ENCODE results near the gene FGF7.
"Not testable (repeated sequence)": the region's sequence is repeated elsewhere in the genome, so short reads cannot be mapped to it uniquely, and the experiment has no call there.

FGF7 gene

DNA sequence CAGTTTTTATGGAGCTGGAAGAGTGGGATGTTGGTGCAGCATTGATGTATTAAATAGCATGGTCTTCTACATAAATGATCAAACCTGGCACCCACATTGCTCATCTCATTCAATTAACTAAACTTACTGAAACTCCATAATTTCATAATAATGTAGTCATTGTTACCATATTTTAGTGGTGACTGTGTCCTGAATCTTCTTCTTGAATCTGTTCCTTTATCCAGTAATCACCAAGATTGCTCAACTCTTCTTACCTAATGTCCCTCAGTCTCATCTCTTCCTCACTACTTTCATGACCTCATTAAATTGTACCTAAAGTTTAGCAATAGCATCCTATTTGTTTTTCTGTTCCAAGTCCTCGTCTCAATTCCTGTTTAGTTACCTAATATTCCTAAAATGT is 69.8 kb downstream of the FGF7 start:
- no peak for DNase-seq (ENCODE audit: extremely low read depth in 1 of 2, low read depth in 1 of 2)

DNA sequence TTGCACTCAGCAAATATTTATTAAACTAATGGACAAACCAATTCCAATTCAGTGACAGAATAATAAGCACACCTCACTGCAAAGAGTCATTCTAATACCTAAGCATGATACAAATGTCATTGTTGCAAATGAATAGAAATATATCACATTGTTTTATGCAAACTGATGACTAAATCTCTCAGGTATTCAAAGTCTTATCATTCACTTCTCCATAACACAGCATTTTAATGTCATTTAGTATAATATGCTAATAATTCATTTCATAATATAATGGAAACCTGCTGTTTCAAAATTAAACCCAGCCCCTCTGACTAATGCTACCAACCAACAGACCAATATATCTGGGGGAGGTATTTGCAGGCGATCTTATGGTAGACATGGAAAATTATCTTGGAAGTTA is 71.8 kb downstream of the FGF7 start:
- no peak for DNase-seq (ENCODE audit: extremely low read depth in 1 of 2, low read depth in 1 of 2)

DNA sequence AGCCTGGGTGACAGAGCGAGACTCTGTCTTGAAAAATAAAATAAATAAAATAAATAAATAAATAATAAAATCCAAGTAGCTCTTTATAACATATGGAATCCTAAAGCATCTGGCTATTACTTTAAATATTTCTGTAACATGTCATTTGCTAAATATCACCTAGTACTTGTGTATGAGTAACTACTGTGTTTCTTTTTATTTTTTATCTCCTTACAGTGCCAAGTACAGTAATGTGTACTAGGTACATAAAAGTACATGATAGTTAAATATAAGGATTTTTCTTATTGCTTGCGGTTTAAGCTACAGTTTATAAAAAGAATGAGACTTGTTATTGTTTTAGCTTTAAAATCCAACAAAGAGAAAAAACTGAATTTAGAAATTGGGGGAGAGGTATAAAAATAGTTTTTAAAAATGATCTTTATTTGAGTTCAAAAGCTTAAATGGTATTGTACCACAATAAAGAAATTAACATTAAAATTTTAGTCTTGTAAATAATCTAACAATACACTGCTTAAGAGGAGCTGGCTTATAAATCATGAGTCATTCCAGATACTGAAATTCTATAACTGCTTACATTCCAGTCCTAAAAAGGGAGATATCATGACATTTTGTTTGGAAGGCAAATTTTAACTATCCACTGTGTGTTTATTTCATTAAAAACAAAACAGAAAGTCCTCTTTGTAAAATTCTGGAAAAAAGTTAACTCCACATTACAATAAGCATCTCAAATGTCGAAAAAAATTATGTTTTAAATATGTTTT is 73.1 kb downstream of the FGF7 start:
- no peak for DNase-seq (ENCODE audit: extremely low read depth in 1 of 2, low read depth in 1 of 2)

DNA sequence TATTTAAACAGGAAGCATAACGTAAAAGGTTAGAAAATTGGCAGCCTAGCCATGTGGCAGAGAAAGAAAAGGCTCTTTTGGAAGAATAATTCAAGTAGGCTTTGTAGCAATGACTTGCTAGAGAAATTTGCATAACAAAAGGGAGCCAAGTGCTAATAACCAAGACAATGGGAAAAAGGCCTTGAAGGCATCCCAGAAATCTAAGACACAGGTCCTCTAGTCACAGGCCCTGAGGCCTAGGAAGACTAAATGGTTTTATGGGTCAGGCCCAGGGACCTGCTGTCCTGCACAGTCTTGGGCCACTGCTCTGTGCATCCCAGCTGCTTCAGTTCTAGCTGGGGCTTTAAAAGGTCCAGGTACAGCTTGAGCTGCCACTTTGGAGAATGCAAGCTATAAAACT is 78.5 kb downstream of the FGF7 start:
- no peak for DNase-seq (ENCODE audit: extremely low read depth in 1 of 2, low read depth in 1 of 2)

DNA sequence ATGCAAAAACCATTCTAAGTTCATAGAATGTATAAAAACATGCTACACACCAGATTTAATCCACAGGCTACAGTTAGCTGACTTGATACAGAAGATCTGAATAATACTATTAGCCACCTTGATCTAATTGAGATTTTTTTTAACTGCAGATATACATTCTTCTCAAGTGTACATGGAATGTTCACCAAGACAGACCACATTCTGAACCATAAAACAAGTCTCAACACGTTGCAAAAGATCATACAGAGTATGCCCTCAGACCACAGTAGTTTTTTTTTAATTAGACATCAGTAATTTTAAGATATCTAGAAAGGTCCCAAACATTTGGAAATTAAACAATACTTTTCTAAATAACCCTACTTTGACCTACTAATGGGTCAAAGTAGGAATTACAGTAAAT is 83.3 kb downstream of the FGF7 start:
- no peak for DNase-seq (ENCODE audit: extremely low read depth in 1 of 2, low read depth in 1 of 2)

DNA sequence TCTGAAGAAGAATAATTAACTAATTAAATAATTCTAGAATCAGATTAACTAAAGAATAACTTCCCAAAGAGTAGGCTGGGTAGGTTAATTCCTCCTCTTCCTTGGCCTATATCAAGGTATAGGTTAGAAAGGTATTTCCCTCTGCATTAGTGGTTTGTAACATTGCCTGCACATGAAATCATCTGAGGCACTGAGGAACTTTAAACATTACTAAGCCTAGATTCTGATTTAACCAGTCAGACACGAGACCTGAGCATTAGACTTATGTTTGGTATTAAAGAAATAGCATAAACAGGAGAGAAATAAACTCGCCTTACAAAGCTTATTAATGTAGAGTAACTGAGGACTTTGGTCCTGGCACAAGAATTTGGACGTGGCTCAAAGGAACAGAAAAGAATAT is 84.2 kb downstream of the FGF7 start:
- no peak for DNase-seq (ENCODE audit: extremely low read depth in 1 of 2, low read depth in 1 of 2)

DNA sequence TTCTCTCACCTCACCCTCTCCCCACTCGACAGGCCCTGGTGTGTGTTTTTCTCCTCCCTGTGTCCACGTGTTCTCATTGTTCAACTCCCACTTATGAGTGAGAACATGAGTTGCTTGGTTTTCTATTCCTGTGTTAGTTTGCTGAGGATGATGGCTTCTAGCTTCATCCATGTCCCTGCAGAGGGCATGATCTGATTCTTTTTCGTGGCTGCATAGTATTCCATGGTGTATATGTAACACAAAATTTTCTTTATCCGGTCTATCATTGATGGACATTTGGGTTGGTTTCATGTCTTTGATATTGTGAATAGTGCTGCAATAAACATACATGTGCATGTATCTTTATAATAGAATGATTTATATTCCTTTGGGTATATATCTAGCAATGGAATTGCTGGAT is 89.7 kb downstream of the FGF7 start:
- not testable (repeated sequence) for DNase-seq (ENCODE audit: extremely low read depth in 1 of 2, low read depth in 1 of 2)

DNA sequence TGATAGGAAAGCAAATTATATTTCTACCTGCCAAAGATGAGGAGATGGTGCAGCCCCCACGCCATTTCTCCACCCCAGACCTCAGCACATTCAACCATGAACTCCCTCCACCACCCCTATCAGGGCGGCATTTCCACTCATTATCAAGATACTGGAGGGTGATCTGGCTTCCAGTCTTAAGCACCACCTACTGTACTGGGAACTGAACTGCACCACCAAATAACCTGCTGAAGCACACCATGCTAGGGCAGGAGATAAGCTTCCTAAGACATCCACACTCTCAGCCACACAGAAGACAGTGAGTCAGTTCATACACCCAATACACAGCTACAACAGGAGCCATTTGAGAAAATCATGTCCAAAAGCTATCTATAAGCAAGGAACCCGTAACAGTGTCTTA is 98.8 kb downstream of the FGF7 start:
- no peak for DNase-seq (ENCODE audit: extremely low read depth in 1 of 2, low read depth in 1 of 2)

DNA sequence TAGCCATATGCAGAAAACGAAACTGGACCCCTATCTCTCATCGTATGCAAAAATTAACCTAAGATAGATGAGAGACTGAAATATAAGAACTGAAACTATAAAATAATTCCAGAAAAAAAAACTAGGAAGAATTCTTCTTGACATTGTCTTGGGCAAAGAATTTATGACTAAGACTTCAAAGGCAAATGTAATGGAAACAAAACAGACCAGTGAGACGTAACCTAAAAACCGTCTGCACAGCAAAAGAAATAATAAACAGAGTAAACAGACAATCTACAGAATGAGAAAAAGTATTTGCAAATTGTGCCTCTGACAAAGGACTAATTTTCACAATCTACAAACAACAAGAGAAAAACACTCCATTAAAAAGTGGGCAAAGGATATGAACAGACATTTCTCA is 105.2 kb downstream of the FGF7 start:
- DNase-seq (ENCODE audit: extremely low read depth in 1 of 2, low read depth in 1 of 2), result no peak

DNA sequence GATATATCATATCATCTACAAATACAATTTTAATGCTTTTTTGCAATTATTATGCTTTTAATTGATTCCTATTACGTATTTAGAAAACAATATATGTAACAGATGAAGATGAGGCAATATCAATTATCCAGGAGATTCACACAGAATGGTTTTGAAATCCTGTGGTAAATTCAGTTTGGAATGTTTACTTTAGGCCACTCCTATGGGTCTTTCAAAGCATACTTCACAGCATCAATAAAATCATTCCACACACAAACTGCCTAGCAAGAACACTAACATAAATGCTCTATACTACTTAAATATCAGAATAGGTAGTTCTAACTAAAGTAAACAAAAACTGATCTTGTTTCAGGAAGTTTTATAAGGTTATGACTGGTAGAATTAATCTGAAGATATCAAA is 107.0 kb downstream of the FGF7 start:
- no peak for DNase-seq (ENCODE audit: extremely low read depth in 1 of 2, low read depth in 1 of 2)
